HG03280 (cell line): ENCODE data around the gene MRPS16.

Source experiments
- ATAC-seq: cut with Tn5 transposase; IDR thresholded peaks from one replicate; pipeline ENCODE4 v1.9.1; 2021; ENCODE audit warnings: mild to moderate bottlenecking, moderate library complexity; ENCODE audit not compliant: unreplicated experiment

The MRPS16 gene

GRCh38 chr10:73244866-73245477, 7.5 kb downstream of the MRPS16 start:
- ATAC-seq, result no peak

- ATAC-seq, result no peak
Observed at GRCh38 chr10:73239908-73240307, 12.5 kb downstream of the MRPS16 start.

- ATAC-seq, result no peak
Observed at GRCh38 chr10:73238990-73239566, 13.4 kb downstream of the MRPS16 start.

- no peak for ATAC-seq
Observed at GRCh38 chr10:73234695-73235094, 17.7 kb downstream of the MRPS16 start.

GRCh38 chr10:73233883-73234282, 18.6 kb downstream of the MRPS16 start:
- ATAC-seq, result no peak

- ATAC-seq, result no peak
Observed at GRCh38 chr10:73232887-73233286, 19.6 kb downstream of the MRPS16 start.

GRCh38 chr10:73229567-73229966, 22.9 kb downstream of the MRPS16 start:
- no peak for ATAC-seq

- ATAC-seq, result no peak
Observed at GRCh38 chr10:73228247-73228646, 24.2 kb downstream of the MRPS16 start.

- ATAC-seq, result no peak
Observed at GRCh38 chr10:73226663-73227062, 25.8 kb downstream of the MRPS16 start.

- no peak for ATAC-seq
Observed at GRCh38 chr10:73225518-73225917, 26.9 kb downstream of the MRPS16 start.

GRCh38 chr10:73220989-73221388, 31.5 kb downstream of the MRPS16 start:
- ATAC-seq, result no peak

- ATAC-seq, result no peak
Observed at GRCh38 chr10:73219384-73219783, 33.1 kb downstream of the MRPS16 start.

- ATAC-seq, result no peak
Observed at GRCh38 chr10:73218431-73219191, 33.8 kb downstream of the MRPS16 start.

- ATAC-seq, result no peak
Observed at GRCh38 chr10:73217628-73218027, 34.8 kb downstream of the MRPS16 start.

GRCh38 chr10:73215749-73216148, 36.7 kb downstream of the MRPS16 start:
- ATAC-seq, result no peak

GRCh38 chr10:73211106-73211811, 41.2 kb downstream of the MRPS16 start:
- no peak for ATAC-seq

- ATAC-seq, result no peak
Observed at GRCh38 chr10:73210395-73211105, 41.9 kb downstream of the MRPS16 start.

GRCh38 chr10:73209705-73210104, 42.7 kb downstream of the MRPS16 start:
- no peak for ATAC-seq

- ATAC-seq, result no peak
Observed at GRCh38 chr10:73207883-73208282, 44.6 kb downstream of the MRPS16 start.

GRCh38 chr10:73206385-73206784, 46.1 kb downstream of the MRPS16 start:
- ATAC-seq, result no peak

GRCh38 chr10:73205890-73206289, 46.6 kb downstream of the MRPS16 start:
- ATAC-seq, result no peak
